Right lobe of liver (tissue), 6 donors: ENCODE measurements around the gene YJEFN3. TPM values are rescaled to one million over a fixed set of nuclear protein-coding genes. Genes with fewer than 3 reads are reported as not detected.

Experiments used
- ATAC-seq, 4 donors: fragments of 200-7000 bp; cut with Tn5 transposase; one replicate each; pipeline ENCODE4 v1.9.1; 2020; ENCODE audit warnings: mild to moderate bottlenecking in 4 of 4, moderate library complexity in 4 of 4
- DNase-seq, 3 donors: peaks; one replicate each; pipeline ENCODE4 v3.0.0-alpha.2; 2020
- H3K27ac ChIP-seq, 3 donors: fragments of 200-600 bp; one replicate each; pipeline ENCODE4 v1.8.0; 2022
- H3K27me3 ChIP-seq, 2 donors: fragments of 200-600 bp; one replicate each; pipeline ENCODE4 v1.8.0; 2022
- H3K36me3 ChIP-seq, 4 donors: fragments of 200-600 bp; sonication (generic) in 1 of 4; one replicate each; pipeline versions ENCODE4 v1.5.1 to v1.8.0; 2017 to 2022; ENCODE audit warnings: control low read depth in 1 of 4
- H3K4me1 ChIP-seq, 4 donors: fragments of 200-600 bp; sonication (generic) in 1 of 4; one replicate each; pipeline versions ENCODE4 v1.5.1 to v1.8.0; 2017 to 2022; ENCODE audit warnings: control low read depth in 1 of 4
- H3K4me3 ChIP-seq, 3 donors: fragments of 200-600 bp; one replicate each; pipeline ENCODE4 v1.8.0; 2022
- H3K9me3 ChIP-seq, 4 donors: fragments of 200-600 bp; sonication (generic) in 1 of 4; one replicate each; pipeline versions ENCODE4 v1.5.1 to v1.8.0; 2017 to 2022; ENCODE audit warnings: control low read depth in 1 of 4
- CTCF ChIP-seq, 4 donors: fragments of 200-600 bp in 3 of 4; fragments of 450-650 bp in 1 of 4; IDR thresholded peaks; one replicate each; pipeline versions ENCODE4 v1.5.1 to v1.8.0; 2016 to 2022; ENCODE audit warnings: antibody characterized with exemption in 4 of 4, mild to moderate bottlenecking in 2 of 4
- POLR2A ChIP-seq: fragments of 450-650 bp; IDR thresholded peaks from one replicate; pipeline ENCODE4 v1.6.1; 2017; ENCODE audit warnings: antibody characterized with exemption, mild to moderate bottlenecking
- WGBS: methylation state at CpG from one replicate; pipeline ENCODE4 v1.1.6; 2018; ENCODE audit warnings: low coverage, low lambda C conversion rate; ENCODE audit not compliant: insufficient coverage; ENCODE audit errors: missing lambda C conversion rate; 5-methylcytosine and 5-hydroxymethylcytosine counted together
- intact Hi-C, 2 donors: fragments of 100-400 bp; cut with DNase I; formaldehyde crosslinking; loops; one replicate each; pipeline versions ENCODE4 v1.11.2 to v1.14.1; 2022
- total RNA-seq, 6 experiments: library from RNA; depleted of rRNA in 2 of 6; stranded (reverse); fragments of >200 nt in 2 of 6; fragmentation: NEBNext Ultra II Directional in 3 of 6; extraction: Animal tissue kit (Norgen Biotek cat#: 25700) in 3 of 6; gene quantifications; one replicate each; pipeline versions ENCODE4 v1.1.0 to v1.2.4, GENCODE V29; 2016 to 2023
- donor health status: DM: no; HTN: yes; CAD: no.
- donor health status: DM: no; HTN: no; CAD: no.
- donor health status: DM: no; HTN: no; CAD: no.
- donor health status: DM: no; HTN: yes; CAD: no.
- donor health status: DM: no; HTN: yes; CAD: no.

YJEFN3 gene
- total RNA-seq, 6 experiments from 2014 or later: 0.31 to 4.2 (median 1.8) TPM

DNA sequence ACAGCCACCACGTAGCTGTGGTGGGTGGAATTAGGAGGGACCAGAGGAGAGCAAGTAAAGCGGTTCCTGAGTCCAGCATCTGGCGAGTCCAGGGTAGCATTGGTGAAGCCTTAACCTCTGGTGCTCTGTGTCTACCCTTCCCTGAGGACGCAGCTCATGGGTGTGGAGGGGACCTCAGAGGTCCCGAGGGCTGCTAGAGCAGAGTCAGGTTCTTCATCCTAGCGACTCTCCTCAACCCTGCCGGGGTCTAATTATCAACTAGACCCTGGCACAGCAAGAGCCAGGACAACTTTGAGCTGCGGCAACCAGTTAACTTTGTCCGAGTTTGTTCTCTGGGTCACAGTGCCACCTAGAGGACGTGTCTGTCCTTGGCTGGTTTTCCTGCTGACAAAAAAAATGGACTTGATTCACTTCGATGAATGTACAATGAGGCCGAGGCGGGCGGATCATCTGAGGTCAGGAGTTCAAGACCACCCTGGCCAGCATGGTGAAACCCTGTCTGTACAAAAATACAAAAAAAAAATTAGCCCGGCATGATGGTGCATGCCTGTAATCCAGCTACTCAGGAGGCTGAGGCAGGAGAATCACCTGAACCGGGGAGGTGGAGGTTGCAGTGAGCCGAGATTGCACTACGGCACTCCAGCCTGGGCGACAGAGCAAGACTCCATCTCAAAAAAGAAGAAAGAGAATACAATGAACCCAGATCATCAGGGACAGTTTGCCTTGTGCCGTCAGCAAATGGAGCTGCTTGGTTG is 38.3 kb upstream of the YJEFN3 start:
- Histone ChIP-seq H3K36me3 (peaks cover 0 to 24% (median 6%) of the 10 kb centered on the region in 4 donors), H3K9me3 (no peaks in the 10 kb centered on the region), H3K27me3 (no peaks in the 10 kb centered on the region), H3K4me1 (peaks cover 0 to 45% (median 22%) of the 10 kb centered on the region in 4 donors), H3K4me3 (no peak overlapping the region), H3K27ac (peak overlapping the region; percentile 68 to 86 (median 86))
- intact Hi-C loops: loop anchor here (5.0 to 10.0 kb wide), 2 partner anchors 123 to 296 kb away; partner anchors contain the start of genes BORCS8 (in 1 of the 2) and RFXANK (in 1 of the 2)
- 15% methylated on average over 15 of the region's 20 CpGs for WGBS
- DNase-seq: peak; percentile 64 to 75 (median 67)
- ATAC-seq: peak; percentile 48 to 65 (median 58)
- TF ChIP-seq CTCF (IDR thresholded peaks at IDR 0.05): peak; percentile 80 to 89 (median 82)
- no peak for TF ChIP-seq POLR2A

- ATAC-seq (no peak), DNase-seq (peak in 1 of 3 donors; percentile 40)
- intact Hi-C loops: loop anchor here (5.0 to 10.0 kb wide), 2 partner anchors 124 to 297 kb away; partner anchors contain the start of genes BORCS8 (in 1 of the 2) and RFXANK (in 1 of the 2)
- no peak for TF ChIP-seq POLR2A
- no peak for TF ChIP-seq CTCF (IDR thresholded peaks at IDR 0.05)
- H3K4me1 ChIP-seq: peaks cover 0 to 43% (median 22%) of the 10 kb centered on the region in 4 donors
- no peak overlapping the region for H3K27ac ChIP-seq
- 29% methylated on average over 5 of the region's 15 CpGs for WGBS
- H3K4me3 ChIP-seq: no peak overlapping the region
- H3K9me3 ChIP-seq: no peaks in the 10 kb centered on the region
- H3K36me3 ChIP-seq: peaks cover 0 to 32% (median 6%) of the 10 kb centered on the region in 4 donors
- H3K27me3 ChIP-seq: no peaks in the 10 kb centered on the region
Measured at GRCh38 chr19:19491321-19492025, 37.2 kb upstream of the YJEFN3 start.

GRCh38 chr19:19492026-19492610 is 36.6 kb upstream of the YJEFN3 start:
- no peak for ATAC-seq
- H3K9me3 ChIP-seq: no peaks in the 10 kb centered on the region
- peaks cover 0 to 36% (median 19%) of the 10 kb centered on the region in 4 donors for H3K4me1 ChIP-seq
- H3K27ac ChIP-seq: no peak overlapping the region
- peak in 1 of 3 donors; percentile 43 for DNase-seq
- no peaks in the 10 kb centered on the region for H3K27me3 ChIP-seq
- no peak overlapping the region for H3K4me3 ChIP-seq
- peaks cover 0 to 39% (median 6%) of the 10 kb centered on the region in 4 donors for H3K36me3 ChIP-seq
- intact Hi-C loops: loop anchor here (5.0 to 10.0 kb wide), 2 partner anchors 125 to 297 kb away; partner anchors contain the start of genes BORCS8 (in 1 of the 2) and RFXANK (in 1 of the 2)
- 84% methylated on average over 6 of the region's 21 CpGs for whole genome bisulfite sequencing
- TF ChIP-seq POLR2A: no peak
- no peak for TF ChIP-seq CTCF (IDR thresholded peaks at IDR 0.05)

- ATAC-seq: peak in 1 of 4 donors; percentile 27
- no peaks in the 10 kb centered on the region for H3K27me3 ChIP-seq
- peaks cover 3 to 53% (median 11%) of the 10 kb centered on the region in 4 donors for H3K36me3 ChIP-seq
- TF ChIP-seq POLR2A (no peak), CTCF (IDR thresholded peaks at IDR 0.05) (peak in 2 of 4 donors; percentile 6 to 22)
- H3K4me1 ChIP-seq: peaks cover 0 to 18% (median 6%) of the 10 kb centered on the region in 4 donors
- peak in 1 of 3 donors; percentile 55 for DNase-seq
- no peaks in the 10 kb centered on the region for H3K9me3 ChIP-seq
- H3K4me3 ChIP-seq: no peak overlapping the region
- intact Hi-C loops: loop anchor here (5.0 to 10.0 kb wide), 2 partner anchors 127 to 299 kb away; partner anchors contain the start of genes BORCS8 (in 1 of the 2) and RFXANK (in 1 of the 2)
- WGBS: 18% methylated on average over 5 of the region's 15 CpGs
- H3K27ac ChIP-seq: no peak overlapping the region
Measured at GRCh38 chr19:19493841-19494546, 34.7 kb upstream of the YJEFN3 start.
